CD4-positive, alpha-beta T cell treated with Interleukin-1 beta for 1 hour (primary cell): ENCODE data around the gene LCAT.

ENCODE experiments used
- DNase-seq, 2 donors: peaks; one replicate each; pipeline ENCODE4 v3.0.0-alpha.2; 2020 to 2022

LCAT gene

DNA sequence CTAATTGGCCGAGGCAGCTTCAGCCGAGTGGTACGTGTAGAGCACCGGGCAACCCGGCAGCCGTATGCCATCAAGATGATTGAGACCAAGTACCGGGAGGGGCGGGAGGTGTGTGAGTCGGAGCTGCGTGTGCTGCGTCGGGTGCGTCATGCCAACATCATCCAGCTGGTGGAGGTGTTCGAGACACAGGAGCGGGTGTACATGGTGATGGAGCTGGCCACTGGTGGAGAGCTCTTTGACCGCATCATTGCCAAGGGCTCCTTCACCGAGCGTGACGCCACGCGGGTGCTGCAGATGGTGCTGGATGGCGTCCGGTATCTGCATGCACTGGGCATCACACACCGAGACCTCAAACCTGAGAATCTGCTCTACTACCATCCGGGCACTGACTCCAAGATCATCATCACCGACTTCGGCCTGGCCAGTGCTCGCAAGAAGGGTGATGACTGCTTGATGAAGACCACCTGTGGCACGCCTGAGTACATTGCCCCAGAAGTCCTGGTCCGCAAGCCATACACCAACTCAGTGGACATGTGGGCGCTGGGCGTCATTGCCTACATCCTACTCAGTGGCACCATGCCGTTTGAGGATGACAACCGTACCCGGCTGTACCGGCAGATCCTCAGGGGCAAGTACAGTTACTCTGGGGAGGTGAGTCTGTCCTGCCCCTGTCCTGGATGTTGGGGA, 34.7 kb downstream of the LCAT start:
- DNase-seq, result no peak

DNA sequence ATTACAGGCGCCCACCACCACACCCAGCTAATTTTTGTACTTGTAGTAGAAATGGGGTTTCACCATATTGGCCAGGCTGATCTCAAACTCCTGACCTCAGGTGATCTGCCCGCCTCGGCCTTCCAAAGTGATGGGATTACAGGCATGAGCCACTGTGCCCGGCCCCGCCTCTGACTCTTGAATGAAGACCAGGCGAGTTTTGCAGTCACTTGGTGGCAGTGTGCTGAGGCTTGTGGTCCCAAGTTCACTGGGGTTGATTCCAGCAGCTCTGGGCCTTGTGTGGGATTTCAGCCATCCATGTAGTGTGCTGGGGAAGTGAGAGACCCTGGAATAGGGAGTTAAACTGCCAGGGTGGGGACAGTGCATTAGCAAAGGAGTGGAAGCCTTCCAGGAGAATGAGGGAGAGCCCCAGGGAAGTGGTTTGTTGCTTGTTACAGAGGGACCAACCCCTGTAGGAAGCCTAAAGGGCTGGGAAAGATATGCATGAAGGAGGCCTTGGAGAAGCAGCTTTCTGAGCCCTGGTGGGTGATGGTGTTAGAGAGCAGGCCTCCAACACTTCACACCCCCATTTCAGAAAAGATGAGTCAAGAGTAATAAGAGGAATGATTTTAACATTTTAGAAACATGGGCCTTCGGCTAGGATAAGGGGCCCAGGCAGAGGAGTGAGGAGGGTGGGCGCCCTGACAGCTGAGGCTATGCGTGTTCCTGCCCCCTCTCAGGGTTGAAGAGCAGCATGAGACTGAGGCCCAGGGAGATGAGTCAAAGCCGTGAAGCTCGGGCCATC, 36.3 kb downstream of the LCAT start:
- no peak for DNase-seq

DNA sequence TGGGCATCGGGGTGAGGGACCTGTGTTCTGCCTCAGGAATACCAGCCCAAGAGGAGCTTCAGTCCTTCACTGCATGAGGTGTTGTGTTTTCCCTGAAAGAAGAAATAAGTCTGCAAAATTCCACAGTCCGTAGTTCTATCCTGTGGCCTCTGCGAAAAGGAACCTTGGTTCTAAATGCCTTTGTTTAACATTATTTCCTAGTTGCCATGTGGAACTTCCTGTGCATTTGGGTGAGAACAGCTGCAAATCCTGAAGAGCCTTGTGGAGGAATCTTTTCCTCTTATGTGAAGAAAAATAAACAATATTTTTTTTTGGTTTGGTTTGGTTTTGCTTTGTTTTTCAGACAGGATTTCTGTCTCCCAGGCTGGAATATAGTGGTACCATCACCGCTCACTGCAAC, 41.1 kb downstream of the LCAT start:
- DNase-seq, result no peak

DNA sequence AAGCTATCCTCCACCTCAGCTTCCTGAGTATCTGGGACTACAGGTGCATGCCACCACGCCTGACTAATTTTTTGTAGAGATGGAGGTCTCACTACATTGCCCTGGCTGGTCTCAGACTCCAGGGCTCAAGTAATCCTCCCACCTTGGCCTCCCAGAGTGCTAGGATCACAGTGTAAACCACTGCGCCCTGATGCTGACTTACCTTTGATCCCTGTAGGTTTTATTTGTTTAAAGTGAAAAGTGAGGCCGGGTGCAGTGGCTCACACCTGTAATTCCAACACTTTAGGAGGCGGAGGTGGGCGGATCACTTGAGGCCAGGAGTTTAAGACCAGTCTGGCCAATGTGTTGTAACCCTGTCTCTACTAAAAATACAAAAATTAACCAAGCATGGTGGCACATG, 42.2 kb downstream of the LCAT start:
- DNase-seq, result no peak

DNA sequence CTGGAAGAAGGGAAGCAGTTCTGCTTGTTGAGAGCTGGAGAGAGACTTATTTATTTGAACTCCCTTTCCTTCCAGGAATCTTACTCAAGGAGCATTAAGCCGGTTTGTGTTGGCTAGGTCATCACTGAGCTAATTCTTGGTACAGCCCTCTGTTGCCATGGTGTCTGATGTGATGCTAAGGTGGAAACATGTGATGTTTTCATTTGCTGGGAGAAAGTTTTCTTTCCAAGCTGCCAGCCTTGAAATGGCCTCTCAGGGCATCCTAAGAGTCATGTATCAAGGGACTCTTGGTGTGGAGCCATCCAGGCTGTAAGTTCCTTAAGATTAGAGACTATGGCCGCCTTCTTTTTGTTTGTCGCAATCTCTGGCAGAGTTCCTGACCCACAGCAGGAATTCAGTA, 46.7 kb downstream of the LCAT start:
- no peak for DNase-seq

DNA sequence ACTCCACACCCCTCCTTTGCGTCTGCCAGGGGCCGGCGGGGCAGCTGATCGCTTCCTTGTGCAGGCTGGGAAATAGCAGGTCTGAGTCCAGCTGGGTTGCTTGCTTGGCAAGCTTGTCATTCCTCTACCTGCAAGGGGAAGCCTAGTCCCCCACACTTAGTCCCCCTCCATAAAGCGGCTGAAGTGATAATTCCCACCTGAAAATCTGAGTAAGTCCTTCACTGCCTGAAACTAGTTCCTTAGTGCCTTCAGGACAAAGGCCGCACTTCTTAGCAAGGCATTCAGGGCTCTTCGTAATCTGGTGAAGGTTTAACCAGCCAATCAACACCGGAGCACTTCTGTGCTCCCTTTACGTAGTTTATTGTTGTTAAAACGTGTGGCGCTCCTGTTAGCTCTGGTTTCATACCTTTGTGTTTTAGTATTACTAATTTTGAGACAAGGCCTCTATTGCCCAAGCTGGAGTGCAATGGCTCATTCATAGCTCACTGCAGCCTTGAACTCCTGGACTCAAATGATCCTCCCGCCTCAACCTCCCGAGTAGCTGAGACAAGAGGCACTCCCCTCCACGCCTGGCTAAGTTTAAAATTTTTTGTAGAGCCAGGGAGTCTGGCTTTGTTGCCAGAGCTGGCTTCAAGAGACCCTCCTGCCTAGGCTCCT, 50.0 kb downstream of the LCAT start:
- no peak for DNase-seq

DNA sequence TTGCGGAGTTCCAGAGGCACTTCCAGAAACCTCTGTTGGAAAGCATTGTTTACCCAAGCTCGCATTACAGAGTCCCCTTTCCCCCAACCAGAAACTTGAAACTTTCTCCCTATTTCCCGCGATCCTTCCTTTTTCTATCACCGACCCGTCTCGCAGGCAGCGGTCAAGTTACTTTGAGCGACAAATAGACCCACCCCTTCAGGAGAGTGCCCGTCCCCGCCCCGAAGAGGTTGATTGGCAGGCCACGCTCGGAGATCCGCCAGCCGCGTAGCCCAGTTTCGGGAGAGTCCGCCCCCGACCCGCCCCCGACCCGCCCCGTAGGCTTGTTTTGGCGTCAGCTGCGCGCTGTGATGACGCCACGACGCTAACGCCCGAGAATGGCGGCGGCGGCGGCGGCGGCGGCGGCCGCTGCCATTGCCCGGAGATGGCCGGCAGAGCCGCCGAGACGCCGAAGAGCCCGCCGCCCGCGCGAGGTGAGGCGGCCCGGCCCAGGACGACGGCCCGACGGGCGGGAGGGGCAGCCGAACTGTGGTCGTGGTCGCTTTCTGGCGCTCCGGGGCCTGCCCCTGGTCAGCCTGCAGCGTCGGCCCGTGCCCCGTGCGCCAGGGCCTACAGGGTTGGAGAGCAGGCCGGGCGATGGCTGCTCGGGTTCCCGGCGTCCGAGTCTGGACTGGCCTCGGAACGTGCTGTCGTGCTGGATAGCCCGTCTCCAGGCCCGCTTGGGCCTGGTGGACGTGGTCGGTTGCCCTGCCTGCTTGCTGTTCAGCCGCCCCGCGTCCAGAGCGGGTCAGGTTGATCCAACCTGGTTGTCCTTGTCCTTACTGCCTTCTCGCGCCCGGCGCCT, 50.8 kb downstream of the LCAT start, which contains the start of gene PSKH1:
TSS of gene PSKH1 (plus strand) at position 356 of the 844 bp plus-strand sequence. CDS start 15,496 bp downstream, outside the sequence.
- peak; percentile 93 for DNase-seq

DNA sequence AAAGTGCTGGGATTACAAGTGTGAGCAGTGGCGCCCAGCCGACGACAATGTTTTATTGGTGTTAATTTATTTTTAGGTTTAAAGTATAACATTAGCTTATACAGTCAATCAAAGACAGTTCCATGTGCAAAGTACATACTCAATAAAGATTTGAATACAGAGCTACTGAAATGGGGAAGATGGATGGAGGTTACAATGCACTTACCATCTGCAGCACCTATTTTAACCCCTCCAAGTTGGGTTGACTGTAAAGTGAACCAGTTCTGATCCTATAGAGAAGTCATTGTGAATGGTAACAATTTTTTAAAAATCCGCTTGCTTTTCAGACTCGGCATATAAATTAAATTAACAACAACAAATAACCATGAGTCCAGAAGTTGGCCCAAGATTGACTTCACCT, 51.5 kb downstream of the LCAT start:
- no peak for DNase-seq
